SK-N-SH (cell line): Measurements from ENCODE around the gene PRDX5. TPM values are rescaled to one million over a fixed set of nuclear protein-coding genes. Genes with fewer than 3 reads are reported as not detected.

Source experiments
- CTCF ChIA-PET: fragments of 300-600, 350-600 bp; formaldehyde crosslinking; extraction: SDS; loops from one replicate; lab custom pipeline; 2021; lab: Yijun Ruan, JAX
- POLR2A ChIA-PET: fragments of 350-600 bp; sonication (Branson Sonifier 250); formaldehyde crosslinking; extraction: SDS; loops from one replicate; lab custom pipeline; 2020; ENCODE audit warnings: antibody characterized with exemption, inconsistent platforms; lab: Yijun Ruan, JAX
- DNase-seq: peaks from one replicate; pipeline ENCODE4 v3.0.0; 2012
- H2AFZ ChIP-seq: fragments of 200-600 bp; sonication (generic); 2 replicates; pipeline ENCODE4 v1.8.1; 2016; ENCODE audit warnings: antibody characterized with exemption, mild to moderate bottlenecking, low read depth
- H3F3A ChIP-seq: fragments of 200-600 bp; sonication (generic); replicated peaks from 2 replicates; pipeline ENCODE3; 2016; ENCODE audit warnings: antibody characterized with exemption, mild to moderate bottlenecking; ENCODE audit not compliant: insufficient read depth
- H3K27ac ChIP-seq, 2 experiments: fragments of 200-500 bp in 1 of 2; fragments of 200-600 bp in 1 of 2; sonication (Bioruptor generic) in 1 of 2; sonication (generic), shearing (Covaris generic) in 1 of 2; 2 replicates each; pipeline versions ENCODE4 v1.5.1 to v1.6.1; 2014 to 2016; ENCODE audit warnings: low read depth in 2 of 2, inconsistent platforms in 1 of 2, low read length in 1 of 2, mild to moderate bottlenecking in 1 of 2, mixed read lengths in 1 of 2
- H3K27me3 ChIP-seq: fragments of 200-600 bp; sonication (generic), shearing (Covaris generic); 2 replicates; pipeline ENCODE4 v1.6.1; 2016; ENCODE audit warnings: mixed run types; ENCODE audit not compliant: insufficient read depth
- H3K36me3 ChIP-seq, 2 experiments: fragments of 200-500 bp in 1 of 2; fragments of 200-600 bp in 1 of 2; sonication (Bioruptor generic) in 1 of 2; sonication (generic) in 1 of 2; replicated peaks in 1 of 2; 2 replicates each; pipeline versions ENCODE3 to v1.5.1; 2014 to 2016; ENCODE audit warnings: low read length in 1 of 2, mild to moderate bottlenecking in 1 of 2; ENCODE audit not compliant: insufficient read depth in 2 of 2, control insufficient read depth in 1 of 2
- H3K4me1 ChIP-seq, 2 experiments: fragments of 200-500 bp in 1 of 2; fragments of 200-600 bp in 1 of 2; sonication (Bioruptor generic) in 1 of 2; sonication (generic), shearing (Covaris generic) in 1 of 2; 2 replicates each; pipeline versions ENCODE4 v1.5.1 to v1.6.1; 2014 to 2016; ENCODE audit warnings: low read depth in 1 of 2, low read length in 1 of 2, mixed run types in 1 of 2; ENCODE audit not compliant: insufficient read depth in 2 of 2, control insufficient read depth in 1 of 2
- H3K4me2 ChIP-seq: fragments of 200-600 bp; sonication (generic), shearing (Covaris generic); 2 replicates; pipeline ENCODE4 v1.6.1; 2017; ENCODE audit warnings: mixed run types
- H3K4me3 ChIP-seq, 2 experiments: fragments of 200-500 bp in 1 of 2; fragments of 200-600 bp in 1 of 2; sonication (Bioruptor generic) in 1 of 2; sonication (generic), shearing (Covaris generic) in 1 of 2; 2 replicates each; pipeline versions ENCODE4 v1.5.1 to v1.8.1; 2014 to 2016; ENCODE audit warnings: low read depth in 2 of 2, inconsistent platforms in 1 of 2, low read length in 1 of 2, mild to moderate bottlenecking in 1 of 2, mixed read lengths in 1 of 2, moderate library complexity in 1 of 2
- H3K79me2 ChIP-seq: fragments of 200-600 bp; sonication (generic); 2 replicates; pipeline ENCODE4 v1.8.1; 2017; ENCODE audit warnings: mild to moderate bottlenecking; ENCODE audit not compliant: insufficient read depth
- H3K9ac ChIP-seq: fragments of 200-600 bp; sonication (generic); 2 replicates; pipeline ENCODE4 v1.6.1; 2017; ENCODE audit warnings: mixed run types
- H3K9me2 ChIP-seq: fragments of 200-600 bp; sonication (generic); 2 replicates; pipeline ENCODE4 v1.6.1; 2017; ENCODE audit warnings: mixed run types
- H3K9me3 ChIP-seq: fragments of 200-600 bp; sonication (generic); 2 replicates; pipeline ENCODE4 v1.6.1; 2017; ENCODE audit warnings: mixed run types, mild to moderate bottlenecking, moderate library complexity
- H4K20me1 ChIP-seq: fragments of 200-600 bp; sonication (generic); 2 replicates; pipeline ENCODE4 v1.6.1; 2017; ENCODE audit warnings: mild to moderate bottlenecking, mixed run types; ENCODE audit not compliant: insufficient read depth
- CHD2 ChIP-seq: fragments of 150-350 bp; IDR thresholded peaks from 2 replicates; pipeline ENCODE4 v1.6.1; 2018; ENCODE audit warnings: low read length; ENCODE audit not compliant: partially characterized antibody
- ELF1 ChIP-seq: IDR thresholded peaks from 2 replicates; pipeline ENCODE4 v1.4.0; 2012
- FOXJ3 ChIP-seq: sonication (generic); formaldehyde crosslinking; IDR thresholded peaks from 2 replicates; pipeline ENCODE4 v1.5.1; 2020; ENCODE audit warnings: mild to moderate bottlenecking, missing genetic modification reagents
- FOXM1 ChIP-seq: IDR thresholded peaks from 2 replicates; pipeline ENCODE4 v1.4.0; 2012; ENCODE audit warnings: low read depth, mild to moderate bottlenecking
- GATA2 ChIP-seq: sonication (generic); formaldehyde crosslinking; IDR thresholded peaks from 2 replicates; pipeline ENCODE4 v1.5.0; 2020; ENCODE audit warnings: mild to moderate bottlenecking, missing genetic modification reagents
- MEF2A ChIP-seq: IDR thresholded peaks from 2 replicates; pipeline ENCODE4 v1.4.0; 2012; ENCODE audit warnings: low read depth, borderline replicate concordance
- POLR2AphosphoS5 ChIP-seq: IDR thresholded peaks from 2 replicates; pipeline ENCODE4 v1.6.1; 2012; ENCODE audit warnings: low read depth, low read length
- RCOR1 ChIP-seq: fragments of 150-350 bp; IDR thresholded peaks from 2 replicates; pipeline ENCODE4 v1.6.1; 2017; ENCODE audit warnings: antibody characterized with exemption, low read length
- TAF1 ChIP-seq: IDR thresholded peaks from 2 replicates; pipeline ENCODE4 v1.6.1; 2012; ENCODE audit warnings: low read depth, mild to moderate bottlenecking, low read length, moderate library complexity, borderline replicate concordance
- WGBS: methylation state at CpG from one replicate; pipeline ENCODE4 v1.1.6; 2017; ENCODE audit warnings: low lambda C conversion rate; 5-methylcytosine and 5-hydroxymethylcytosine counted together
- polyA plus RNA-seq, 3 experiments: library from polyadenylated mRNA; depleted of rRNA; stranded (reverse); fragments of >200 nt; gene quantifications; 2 replicates each; pipeline ENCODE4 v1.2.3, GENCODE V29; 2012
- TF ChIP-seq, protein P1 (sequence below): IDR thresholded peaks from 2 replicates; pipeline ENCODE4 v1.4.0; 2012; ENCODE audit warnings: low read depth, borderline replicate concordance
- TF ChIP-seq, protein P2 (sequence below): fragments of 200-600 bp; sonication (generic); IDR thresholded peaks from 2 replicates; pipeline ENCODE4 v1.6.1; 2017; ENCODE audit warnings: antibody characterized with exemption, mild to moderate bottlenecking, moderate library complexity
- TF ChIP-seq, protein P3 (sequence below): fragments of 150-350 bp; IDR thresholded peaks from 2 replicates; pipeline ENCODE4 v1.6.1; 2017; ENCODE audit warnings: antibody characterized with exemption, low read length, low read depth, borderline replicate concordance
- TF ChIP-seq, protein P4 (sequence below): IDR thresholded peaks from 2 replicates; pipeline ENCODE4; 2012
- TF ChIP-seq, protein P5 (sequence below): IDR thresholded peaks from 2 replicates; pipeline ENCODE4 v1.4.0; 2012; ENCODE audit warnings: low read depth
- TF ChIP-seq, protein P6 (sequence below): fragments of 150-350 bp; IDR thresholded peaks from 2 replicates; pipeline ENCODE4 v1.6.1; 2016; ENCODE audit warnings: mild to moderate bottlenecking, low read depth, low read length

PRDX5 gene
- polyA plus RNA-seq, 1 of the 3 experiments (the other 2 are of a cell fraction), result 1,000 TPM

DNA sequence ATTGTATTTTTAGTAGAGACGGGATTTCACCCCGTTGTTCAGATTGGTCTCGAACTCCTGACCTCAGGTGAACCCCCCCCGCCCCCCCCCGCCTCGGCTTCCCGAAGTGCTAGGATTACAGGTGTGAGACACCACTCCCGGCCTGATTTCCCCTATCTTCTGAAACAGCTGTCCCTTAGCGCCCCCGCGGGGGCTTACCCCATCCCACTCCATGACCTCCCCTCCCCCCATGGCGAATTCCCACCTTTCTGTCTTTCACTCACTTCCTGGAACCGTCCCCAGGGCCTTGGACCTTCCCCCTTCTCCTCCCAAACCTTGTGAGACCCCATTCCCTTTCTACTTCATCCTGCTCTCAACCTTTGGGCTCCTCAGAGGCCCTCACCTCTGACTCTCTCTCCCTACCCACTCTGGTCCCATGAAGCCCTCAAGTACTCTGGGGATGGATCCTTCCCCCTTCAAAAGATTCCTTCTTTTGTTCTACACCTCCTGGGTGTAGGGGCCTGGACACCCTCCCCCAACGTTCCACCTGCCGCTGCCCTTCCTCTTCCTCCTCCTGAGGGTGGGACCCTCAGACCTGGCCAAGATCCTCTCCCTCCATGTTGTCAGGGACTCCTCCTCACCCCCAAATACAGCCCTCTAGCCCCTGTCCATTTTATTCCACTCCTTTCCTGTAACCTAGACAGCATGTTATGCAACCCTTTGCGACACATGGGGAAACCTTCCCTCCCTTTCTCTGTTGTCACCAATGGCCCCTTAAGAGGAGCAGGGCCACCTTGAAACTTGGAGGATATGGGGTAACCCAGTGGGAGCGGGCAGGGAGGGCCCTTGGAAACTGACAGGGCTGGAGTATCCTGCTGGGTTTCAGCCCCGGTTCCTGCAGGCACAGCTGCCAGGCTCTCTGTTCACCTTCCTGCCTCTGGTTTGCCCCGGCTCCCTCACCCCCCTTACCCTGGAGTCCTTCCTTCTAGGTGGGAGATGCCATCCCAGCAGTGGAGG lies 1.1 kb downstream of the PRDX5 start:
- no peak for DNase-seq
- H3K27ac ChIP-seq, result peak overlapping the region; percentile 97 to 100; a peak in 3 of 4 replicates
- peaks cover 39% of the 10 kb centered on the region for H3K79me2 ChIP-seq
- no peaks in the 10 kb centered on the region for H3K9me3 ChIP-seq
- H3K27me3 ChIP-seq, result no peaks in the 10 kb centered on the region
- WGBS, result 33% methylated on average over 17 of the region's 19 CpGs
- H3K4me2 ChIP-seq, result peak overlapping the region; percentile 88
- no peaks in the 10 kb centered on the region for H3K9me2 ChIP-seq
- H3K4me1 ChIP-seq, result peaks cover 0 to 15% of the 10 kb centered on the region in 2 experiments; a peak in 2 of 4 replicates
- ChIA-PET POLR2A (interaction anchor here (0.7 to 2.3 kb wide), 5 partner anchors 15 to 93 kb away, joined by 3 to 18 read pairs (median 5); partner anchors contain the start of genes ESRRA, NUDT22 and TRPT1), CTCF (interaction anchor here (1.7 to 3.0 kb wide), 4 partner anchors 13 to 130 kb away, joined by 9 to 27 read pairs (median 10); partner anchors contain the start of gene ESRRA)
- H3K9ac ChIP-seq, result peak overlapping the region; percentile 91
- TF ChIP-seq, protein P1, sequence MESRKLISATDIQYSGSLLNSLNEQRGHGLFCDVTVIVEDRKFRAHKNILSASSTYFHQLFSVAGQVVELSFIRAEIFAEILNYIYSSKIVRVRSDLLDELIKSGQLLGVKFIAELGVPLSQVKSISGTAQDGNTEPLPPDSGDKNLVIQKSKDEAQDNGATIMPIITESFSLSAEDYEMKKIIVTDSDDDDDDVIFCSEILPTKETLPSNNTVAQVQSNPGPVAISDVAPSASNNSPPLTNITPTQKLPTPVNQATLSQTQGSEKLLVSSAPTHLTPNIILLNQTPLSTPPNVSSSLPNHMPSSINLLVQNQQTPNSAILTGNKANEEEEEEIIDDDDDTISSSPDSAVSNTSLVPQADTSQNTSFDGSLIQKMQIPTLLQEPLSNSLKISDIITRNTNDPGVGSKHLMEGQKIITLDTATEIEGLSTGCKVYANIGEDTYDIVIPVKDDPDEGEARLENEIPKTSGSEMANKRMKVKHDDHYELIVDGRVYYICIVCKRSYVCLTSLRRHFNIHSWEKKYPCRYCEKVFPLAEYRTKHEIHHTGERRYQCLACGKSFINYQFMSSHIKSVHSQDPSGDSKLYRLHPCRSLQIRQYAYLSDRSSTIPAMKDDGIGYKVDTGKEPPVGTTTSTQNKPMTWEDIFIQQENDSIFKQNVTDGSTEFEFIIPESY, result no peak
- TF ChIP-seq, protein P2, sequence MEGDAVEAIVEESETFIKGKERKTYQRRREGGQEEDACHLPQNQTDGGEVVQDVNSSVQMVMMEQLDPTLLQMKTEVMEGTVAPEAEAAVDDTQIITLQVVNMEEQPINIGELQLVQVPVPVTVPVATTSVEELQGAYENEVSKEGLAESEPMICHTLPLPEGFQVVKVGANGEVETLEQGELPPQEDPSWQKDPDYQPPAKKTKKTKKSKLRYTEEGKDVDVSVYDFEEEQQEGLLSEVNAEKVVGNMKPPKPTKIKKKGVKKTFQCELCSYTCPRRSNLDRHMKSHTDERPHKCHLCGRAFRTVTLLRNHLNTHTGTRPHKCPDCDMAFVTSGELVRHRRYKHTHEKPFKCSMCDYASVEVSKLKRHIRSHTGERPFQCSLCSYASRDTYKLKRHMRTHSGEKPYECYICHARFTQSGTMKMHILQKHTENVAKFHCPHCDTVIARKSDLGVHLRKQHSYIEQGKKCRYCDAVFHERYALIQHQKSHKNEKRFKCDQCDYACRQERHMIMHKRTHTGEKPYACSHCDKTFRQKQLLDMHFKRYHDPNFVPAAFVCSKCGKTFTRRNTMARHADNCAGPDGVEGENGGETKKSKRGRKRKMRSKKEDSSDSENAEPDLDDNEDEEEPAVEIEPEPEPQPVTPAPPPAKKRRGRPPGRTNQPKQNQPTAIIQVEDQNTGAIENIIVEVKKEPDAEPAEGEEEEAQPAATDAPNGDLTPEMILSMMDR, result no peak
- TF ChIP-seq FOXJ3 (CRISPR knock-in tag) (no peak), CHD2 (no peak), GATA2 (CRISPR knock-in tag) (no peak), ELF1 (no peak), TAF1 (no peak), RCOR1 (no peak), POLR2AphosphoS5 (no peak), FOXM1 (no peak), MEF2A (no peak)
- TF ChIP-seq, protein P3, sequence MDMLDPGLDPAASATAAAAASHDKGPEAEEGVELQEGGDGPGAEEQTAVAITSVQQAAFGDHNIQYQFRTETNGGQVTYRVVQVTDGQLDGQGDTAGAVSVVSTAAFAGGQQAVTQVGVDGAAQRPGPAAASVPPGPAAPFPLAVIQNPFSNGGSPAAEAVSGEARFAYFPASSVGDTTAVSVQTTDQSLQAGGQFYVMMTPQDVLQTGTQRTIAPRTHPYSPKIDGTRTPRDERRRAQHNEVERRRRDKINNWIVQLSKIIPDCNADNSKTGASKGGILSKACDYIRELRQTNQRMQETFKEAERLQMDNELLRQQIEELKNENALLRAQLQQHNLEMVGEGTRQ, result no peak
- TF ChIP-seq, protein P4, sequence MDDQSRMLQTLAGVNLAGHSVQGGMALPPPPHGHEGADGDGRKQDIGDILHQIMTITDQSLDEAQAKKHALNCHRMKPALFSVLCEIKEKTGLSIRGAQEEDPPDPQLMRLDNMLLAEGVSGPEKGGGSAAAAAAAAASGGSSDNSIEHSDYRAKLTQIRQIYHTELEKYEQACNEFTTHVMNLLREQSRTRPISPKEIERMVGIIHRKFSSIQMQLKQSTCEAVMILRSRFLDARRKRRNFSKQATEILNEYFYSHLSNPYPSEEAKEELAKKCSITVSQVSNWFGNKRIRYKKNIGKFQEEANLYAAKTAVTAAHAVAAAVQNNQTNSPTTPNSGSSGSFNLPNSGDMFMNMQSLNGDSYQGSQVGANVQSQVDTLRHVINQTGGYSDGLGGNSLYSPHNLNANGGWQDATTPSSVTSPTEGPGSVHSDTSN, result no peak
- TF ChIP-seq, protein P5, sequence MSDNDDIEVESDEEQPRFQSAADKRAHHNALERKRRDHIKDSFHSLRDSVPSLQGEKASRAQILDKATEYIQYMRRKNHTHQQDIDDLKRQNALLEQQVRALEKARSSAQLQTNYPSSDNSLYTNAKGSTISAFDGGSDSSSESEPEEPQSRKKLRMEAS, result no peak
- TF ChIP-seq, protein P6, sequence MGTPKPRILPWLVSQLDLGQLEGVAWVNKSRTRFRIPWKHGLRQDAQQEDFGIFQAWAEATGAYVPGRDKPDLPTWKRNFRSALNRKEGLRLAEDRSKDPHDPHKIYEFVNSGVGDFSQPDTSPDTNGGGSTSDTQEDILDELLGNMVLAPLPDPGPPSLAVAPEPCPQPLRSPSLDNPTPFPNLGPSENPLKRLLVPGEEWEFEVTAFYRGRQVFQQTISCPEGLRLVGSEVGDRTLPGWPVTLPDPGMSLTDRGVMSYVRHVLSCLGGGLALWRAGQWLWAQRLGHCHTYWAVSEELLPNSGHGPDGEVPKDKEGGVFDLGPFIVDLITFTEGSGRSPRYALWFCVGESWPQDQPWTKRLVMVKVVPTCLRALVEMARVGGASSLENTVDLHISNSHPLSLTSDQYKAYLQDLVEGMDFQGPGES, result no peak
- no peaks in the 10 kb centered on the region for H4K20me1 ChIP-seq
- peaks cover 0 to 30% of the 10 kb centered on the region in 2 experiments for H3K36me3 ChIP-seq
- H3F3A ChIP-seq, result peaks cover 6% of the 10 kb centered on the region
- peak overlapping the region; percentile 70 to 98 for H3K4me3 ChIP-seq
- H2AFZ ChIP-seq, result peak overlapping the region; percentile 91; the same call in 1 of the 2 replicates
